T-cell (primary cell): Measurements from ENCODE around the gene NLRP4. TPM values are rescaled to one million over a fixed set of nuclear protein-coding genes. Genes with fewer than 3 reads are reported as not detected.

ENCODE experiments used
- ATAC-seq, 4 experiments: fragments of 200-7000 bp in 3 of 4; fragments of 150-1000 bp in 1 of 4; cut with Tn5 transposase; replicated peaks in 1 of 4; 1 replicate in 3 of 4; 2 replicates in 1 of 4; pipeline ENCODE4 v1.10.0; 2021; ENCODE audit warnings: moderate library complexity in 3 of 4, mild to moderate bottlenecking in 2 of 4, moderate number of reproducible peaks in 1 of 4
- CTCF ChIA-PET, 2 donors: fragments of 300-600 bp; sonication (Branson Sonifier 250); formaldehyde crosslinking; loops; one replicate each; lab custom pipeline; 2022; ENCODE audit warnings: antibody characterized with exemption in 2 of 2; lab: Charles Lee
- POLR2A ChIA-PET, 2 donors: fragments of 300-600 bp; sonication (Branson Sonifier 250); formaldehyde crosslinking; loops; one replicate each; lab custom pipeline; 2022; ENCODE audit warnings: antibody characterized with exemption in 2 of 2; lab: Charles Lee
- DNase-seq, 35 experiments: peaks; one replicate each; pipeline versions ENCODE4 v3.0.0 to v3.0.0-alpha.2; 2013 to 2023
- H3K27ac ChIP-seq: one replicate; pipeline ENCODE4 v1.5.1; 2013; ENCODE audit warnings: low read length
- H3K27me3 ChIP-seq, 2 experiments: replicated peaks in 1 of 2; 1 replicate in 1 of 2; 2 replicates in 1 of 2; pipeline versions ENCODE4 v1.6.1 to v1.7.0; 2013; ENCODE audit warnings: low read length in 1 of 2, mixed read lengths in 1 of 2; ENCODE audit not compliant: control insufficient read depth in 2 of 2, insufficient read depth in 2 of 2; ENCODE audit errors: extremely low read depth in 1 of 2
- H3K36me3 ChIP-seq, 2 donors: 1 replicate in 1 of 2; 2 replicates in 1 of 2; pipeline versions ENCODE4 v1.6.1 to v1.7.0; 2013; ENCODE audit warnings: low read length in 1 of 2; ENCODE audit not compliant: control insufficient read depth in 2 of 2, insufficient read depth in 1 of 2; ENCODE audit errors: extremely low read depth in 1 of 2
- H3K4me1 ChIP-seq, 2 experiments: 1 replicate in 1 of 2; 2 replicates in 1 of 2; pipeline versions ENCODE4 v1.6.1 to v1.7.0; 2013; ENCODE audit warnings: low read length in 2 of 2, mixed read lengths in 1 of 2; ENCODE audit not compliant: insufficient read depth in 2 of 2, control insufficient read depth in 1 of 2; ENCODE audit errors: extremely low read depth in 1 of 2
- H3K4me3 ChIP-seq, 2 donors: 1 replicate in 1 of 2; 2 replicates in 1 of 2; pipeline versions ENCODE4 v1.5.1 to v1.7.0; 2013; ENCODE audit warnings: mild to moderate bottlenecking in 2 of 2, low read length in 1 of 2, moderate library complexity in 1 of 2; ENCODE audit not compliant: control insufficient read depth in 1 of 2; ENCODE audit errors: extremely low read depth in 1 of 2
- H3K9me3 ChIP-seq: 2 replicates; pipeline ENCODE4 v1.7.0; 2013
- H3K27ac Mint-ChIP-seq, 2 donors: one replicate each; pipeline ENCODE4 v1.8.0; 2020 to 2021; ENCODE audit warnings: mild to moderate bottlenecking in 2 of 2, mixed read lengths in 2 of 2
- H3K27me3 Mint-ChIP-seq, 2 donors: one replicate each; pipeline ENCODE4 v1.8.0; 2021 to 2022; ENCODE audit warnings: mixed read lengths in 2 of 2
- H3K36me3 Mint-ChIP-seq: one replicate; pipeline ENCODE4 v1.8.0; 2021; ENCODE audit warnings: mixed read lengths
- H3K4me1 Mint-ChIP-seq, 3 donors: one replicate each; pipeline ENCODE4 v1.8.0; 2020 to 2022; ENCODE audit warnings: mixed read lengths in 3 of 3, mild to moderate bottlenecking in 1 of 3
- H3K4me3 Mint-ChIP-seq, 3 donors: one replicate each; pipeline ENCODE4 v1.8.0; 2020 to 2022; ENCODE audit warnings: mild to moderate bottlenecking in 3 of 3, mixed read lengths in 3 of 3, moderate library complexity in 3 of 3
- H3K9me3 Mint-ChIP-seq, 3 donors: one replicate each; pipeline ENCODE4 v1.8.0; 2020 to 2022; ENCODE audit warnings: mixed read lengths in 3 of 3
- WGBS: methylation state at CpG from one replicate; pipeline ENCODE4 v1.1.5; 2013; ENCODE audit warnings: missing lambda C conversion rate; ENCODE audit not compliant: insufficient coverage; 5-methylcytosine and 5-hydroxymethylcytosine counted together
- total RNA-seq, 35 experiments: library from RNA in 6 of 35; stranded (reverse) in 6 of 35; fragments of 120-200 nt in 1 of 35; gene quantifications; one replicate each; pipeline versions ENCODE4 v1.2.1 to v1.2.4 and lab custom pipeline; 2013 to 2026

Gene NLRP4
- total RNA-seq, 5 donors from 2014 or later (not counting 1 experiment from before 2014, with no cell fraction given): not detected

DNA sequence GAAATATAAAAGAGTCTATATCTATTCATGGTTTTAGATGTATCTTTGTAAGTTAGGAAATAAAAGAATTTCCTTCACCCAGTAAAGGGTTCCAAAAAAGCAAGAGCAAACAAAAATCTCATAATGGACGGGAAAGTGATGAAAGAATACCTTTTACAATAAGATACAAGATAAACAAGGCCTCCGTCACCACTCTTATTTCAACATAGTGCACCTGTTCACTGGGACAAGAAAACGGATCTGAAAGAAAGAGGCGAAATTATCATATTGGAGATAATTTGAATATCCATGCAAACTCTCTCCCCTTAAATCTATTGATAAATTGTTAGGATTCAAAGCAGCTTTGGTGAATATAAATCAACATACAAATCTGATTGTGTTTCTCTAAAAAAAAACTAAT lies 3.7 kb upstream of the NLRP4 start:
- H3K27ac ChIP-seq: no peak overlapping the region
- no peaks in the 10 kb centered on the region for H3K9me3 ChIP-seq
- H3K27me3 ChIP-seq: peaks cover 0 to 2% of the 10 kb centered on the region in 2 experiments
- no peaks in the 10 kb centered on the region for H3K4me1 ChIP-seq
- H3K36me3 Mint-ChIP-seq: no peaks in the 10 kb centered on the region
- H3K27me3 Mint-ChIP-seq: peaks cover 0 to 4% of the 10 kb centered on the region in 2 donors
- H3K9me3 Mint-ChIP-seq: peaks cover 0 to 4% (median 3%) of the 10 kb centered on the region in 3 donors
- H3K27ac Mint-ChIP-seq: no peak overlapping the region
- ATAC-seq: no peak
- POLR2A ChIA-PET: no interaction called here
- H3K4me3 Mint-ChIP-seq: no peak overlapping the region
- H3K4me1 Mint-ChIP-seq: no peaks in the 10 kb centered on the region
- no peaks in the 10 kb centered on the region for H3K36me3 ChIP-seq
- WGBS: no CpG with 5 or more reads among the region's 4 CpGs
- no peak overlapping the region for H3K4me3 ChIP-seq
- DNase-seq: no peak
- CTCF ChIA-PET: no interaction called here

DNA sequence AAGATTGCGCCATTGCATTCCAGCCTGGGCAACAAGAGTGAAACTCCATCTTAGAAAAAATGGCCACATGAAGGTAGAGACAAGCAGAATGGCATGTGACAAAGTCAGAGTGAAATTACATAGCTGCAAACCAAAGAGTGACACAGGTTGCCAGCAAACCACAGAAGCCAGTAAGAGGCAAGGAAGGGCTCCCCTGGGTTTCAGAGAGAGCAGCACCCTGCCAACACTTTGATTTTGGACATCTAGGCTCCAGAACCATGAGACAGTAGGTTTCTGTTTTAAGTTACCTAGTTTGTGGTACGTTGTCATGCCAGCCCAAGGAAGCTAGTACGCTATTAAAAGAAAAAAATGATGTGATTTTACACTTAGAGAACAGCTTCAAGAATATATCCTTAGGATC lies 1.9 kb downstream of the NLRP4 start:
- no peak overlapping the region for H3K27ac Mint-ChIP-seq
- Histone ChIP-seq H3K27ac (no peak overlapping the region), H3K36me3 (no peaks in the 10 kb centered on the region), H3K4me3 (no peak overlapping the region), H3K9me3 (no peaks in the 10 kb centered on the region), H3K27me3 (peaks cover 0 to 2% of the 10 kb centered on the region in 2 experiments), H3K4me1 (no peaks in the 10 kb centered on the region)
- ChIA-PET CTCF (no interaction called here), POLR2A (no interaction called here)
- H3K4me3 Mint-ChIP-seq: no peak overlapping the region
- no peak for ATAC-seq
- 93% methylated on average over 2 of the region's 3 CpGs for WGBS
- no peaks in the 10 kb centered on the region for H3K4me1 Mint-ChIP-seq
- no peaks in the 10 kb centered on the region for H3K36me3 Mint-ChIP-seq
- DNase-seq: no peak
- peaks cover 7 to 15% (median 13%) of the 10 kb centered on the region in 3 donors for H3K9me3 Mint-ChIP-seq
- no peaks in the 10 kb centered on the region for H3K27me3 Mint-ChIP-seq

- WGBS: no CpG with 5 or more reads among the region's 4 CpGs
- Histone ChIP-seq H3K4me1 (no peaks in the 10 kb centered on the region), H3K4me3 (no peak overlapping the region), H3K9me3 (no peaks in the 10 kb centered on the region), H3K27me3 (peaks cover 0 to 2% of the 10 kb centered on the region in 2 experiments), H3K27ac (no peak overlapping the region), H3K36me3 (no peaks in the 10 kb centered on the region)
- Mint-ChIP-seq H3K4me1 (no peaks in the 10 kb centered on the region), H3K4me3 (no peak overlapping the region), H3K27me3 (no peaks in the 10 kb centered on the region), H3K27ac (no peak overlapping the region), H3K9me3 (peaks cover 9 to 17% (median 16%) of the 10 kb centered on the region in 3 donors), H3K36me3 (no peaks in the 10 kb centered on the region)
- ChIA-PET POLR2A (no interaction called here), CTCF (no interaction called here)
- ATAC-seq: no peak
- DNase-seq: no peak
These were observed 2.6 kb downstream of the NLRP4 start for GRCh38 chr19:55838906-55839305.

GRCh38 chr19:55855160-55855559 lies 18.8 kb downstream of the NLRP4 start:
- no peaks in the 10 kb centered on the region for H3K9me3 ChIP-seq
- no peaks in the 10 kb centered on the region for H3K4me1 Mint-ChIP-seq
- H3K9me3 Mint-ChIP-seq: peaks cover 6 to 18% (median 9%) of the 10 kb centered on the region in 3 donors
- H3K27ac Mint-ChIP-seq: no peak overlapping the region
- H3K4me3 ChIP-seq: no peak overlapping the region
- H3K27me3 Mint-ChIP-seq: no peaks in the 10 kb centered on the region
- H3K36me3 ChIP-seq: no peaks in the 10 kb centered on the region
- ChIA-PET POLR2A (no interaction called here), CTCF (no interaction called here)
- H3K27me3 ChIP-seq: peaks cover 0 to under 1% of the 10 kb centered on the region in 2 experiments
- H3K27ac ChIP-seq: no peak overlapping the region
- DNase-seq: no peak
- H3K36me3 Mint-ChIP-seq: no peaks in the 10 kb centered on the region
- WGBS: no CpG with 5 or more reads among the region's 1 CpG
- no peak for ATAC-seq
- no peaks in the 10 kb centered on the region for H3K4me1 ChIP-seq
- no peak overlapping the region for H3K4me3 Mint-ChIP-seq

GRCh38 chr19:55857149-55857548 lies 20.8 kb downstream of the NLRP4 start:
- H3K27ac Mint-ChIP-seq: no peak overlapping the region
- H3K36me3 Mint-ChIP-seq: no peaks in the 10 kb centered on the region
- Histone ChIP-seq H3K27me3 (peaks cover 0 to 2% of the 10 kb centered on the region in 2 experiments), H3K4me3 (no peak overlapping the region), H3K36me3 (no peaks in the 10 kb centered on the region), H3K27ac (no peak overlapping the region), H3K4me1 (no peaks in the 10 kb centered on the region), H3K9me3 (no peaks in the 10 kb centered on the region)
- WGBS: 81% methylated on average over 2 of the region's 4 CpGs
- ChIA-PET POLR2A (no interaction called here), CTCF (interaction anchor here in 1 of 2 donors (0.5 kb wide), 1 partner anchor 26 kb away, joined by 4 read pairs; no protein-coding TSS in a partner anchor)
- peaks cover 2 to 12% (median 5%) of the 10 kb centered on the region in 3 donors for H3K9me3 Mint-ChIP-seq
- no peak for DNase-seq
- no peaks in the 10 kb centered on the region for H3K4me1 Mint-ChIP-seq
- H3K27me3 Mint-ChIP-seq: no peaks in the 10 kb centered on the region
- no peak overlapping the region for H3K4me3 Mint-ChIP-seq
- ATAC-seq: no peak

- Mint-ChIP-seq H3K4me3 (no peak overlapping the region), H3K4me1 (no peaks in the 10 kb centered on the region), H3K27me3 (no peaks in the 10 kb centered on the region), H3K9me3 (peaks cover 2 to 12% (median 5%) of the 10 kb centered on the region in 3 donors), H3K27ac (no peak overlapping the region), H3K36me3 (no peaks in the 10 kb centered on the region)
- no peaks in the 10 kb centered on the region for H3K36me3 ChIP-seq
- H3K9me3 ChIP-seq: no peaks in the 10 kb centered on the region
- 86% methylated on average over 19 of the region's 23 CpGs for WGBS
- ATAC-seq: no peak
- POLR2A ChIA-PET: no interaction called here
- H3K27me3 ChIP-seq: peaks cover 0 to 2% of the 10 kb centered on the region in 2 experiments
- CTCF ChIA-PET: no interaction called here
- H3K27ac ChIP-seq: no peak overlapping the region
- H3K4me1 ChIP-seq: no peaks in the 10 kb centered on the region
- H3K4me3 ChIP-seq: no peak overlapping the region
- DNase-seq: no peak
These were observed 21.6 kb downstream of the NLRP4 start for GRCh38 chr19:55857974-55858373.

DNA sequence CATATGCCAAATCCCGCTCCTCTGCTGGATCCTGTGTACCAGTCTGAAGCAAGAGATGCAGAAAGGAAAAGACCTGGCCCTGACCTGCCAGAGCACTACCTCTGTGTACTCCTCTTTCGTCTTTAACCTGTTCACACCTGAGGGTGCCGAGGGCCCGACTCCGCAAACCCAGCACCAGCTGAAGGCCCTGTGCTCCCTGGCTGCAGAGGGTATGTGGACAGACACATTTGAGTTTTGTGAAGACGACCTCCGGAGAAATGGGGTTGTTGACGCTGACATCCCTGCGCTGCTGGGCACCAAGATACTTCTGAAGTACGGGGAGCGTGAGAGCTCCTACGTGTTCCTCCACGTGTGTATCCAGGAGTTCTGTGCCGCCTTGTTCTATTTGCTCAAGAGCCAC lies 22.1 kb downstream of the NLRP4 start:
- H3K27ac Mint-ChIP-seq: no peak overlapping the region
- H3K4me1 ChIP-seq: no peaks in the 10 kb centered on the region

More for the DNA sequence above, 22.1 kb downstream of the NLRP4 start:
- POLR2A ChIA-PET: no interaction called here
- Histone ChIP-seq H3K9me3 (no peaks in the 10 kb centered on the region), H3K4me3 (no peak overlapping the region), H3K27ac (no peak overlapping the region), H3K27me3 (peaks cover 0 to 3% of the 10 kb centered on the region in 2 experiments), H3K36me3 (no peaks in the 10 kb centered on the region)
- H3K9me3 Mint-ChIP-seq: peaks cover 2 to 8% (median 5%) of the 10 kb centered on the region in 3 donors
- H3K27me3 Mint-ChIP-seq: no peaks in the 10 kb centered on the region
- no peak overlapping the region for H3K4me3 Mint-ChIP-seq
- ATAC-seq (no peak), DNase-seq (no peak)
- CTCF ChIA-PET: no interaction called here
- 89% methylated on average over 8 of the region's 14 CpGs for WGBS
- no peaks in the 10 kb centered on the region for H3K36me3 Mint-ChIP-seq
- H3K4me1 Mint-ChIP-seq: no peaks in the 10 kb centered on the region
